ENCODE measurements around the gene BCL2L12. TPM values are rescaled to one million over a fixed set of nuclear protein-coding genes. Genes with fewer than 3 reads are reported as not detected.
"Not testable (repeated sequence)": the region's sequence is repeated elsewhere in the genome, so short reads cannot be mapped to it uniquely, and the experiment has no call there.

The BCL2L12 gene, protein sequence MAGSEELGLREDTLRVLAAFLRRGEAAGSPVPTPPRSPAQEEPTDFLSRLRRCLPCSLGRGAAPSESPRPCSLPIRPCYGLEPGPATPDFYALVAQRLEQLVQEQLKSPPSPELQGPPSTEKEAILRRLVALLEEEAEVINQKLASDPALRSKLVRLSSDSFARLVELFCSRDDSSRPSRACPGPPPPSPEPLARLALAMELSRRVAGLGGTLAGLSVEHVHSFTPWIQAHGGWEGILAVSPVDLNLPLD
- total RNA-seq, result 10 to 100 TPM; 22.5 to 24.0 TPM
- 10 to 100 TPM; 19.3 to 20.6 (median 19.6) TPM for polyA plus RNA-seq
- total RNA-seq, result 5.4 to 13.0 (median 9.8) reads per million in 6 experiments

GRCh38 chr19:49665351-49666119, at the start of gene BCL2L12, which contains the start of gene IRF3:
BCL2L12 (plus strand) TSS chr19:49665933; CDS start chr19:49666693, 760 bp downstream.
IRF3 (minus strand) TSS chr19:49665857; CDS start chr19:49664838, 1,019 bp downstream.
- peaks cover 0 to 20% (median 8%) of the 10 kb centered on the region in 3 donors for H3K36me3 Mint-ChIP-seq
- H3K27ac Mint-ChIP-seq, result peak within 1 kb of the TSS; percentile 94 to 100 (median 98)
- H3K9me3 Mint-ChIP-seq, result no peaks in the 10 kb centered on the region
- ATAC-seq (peak; percentile 81 to 86), DNase-seq (peak; percentile 99 to 100 (median 99))
- H3K27me3 Mint-ChIP-seq, result no peaks in the 10 kb centered on the region
- H3K4me3 Mint-ChIP-seq, result peak within 1 kb of the TSS; percentile 96 to 100 (median 99)
- POLR2A ChIA-PET, result interaction anchor here (0.6 to 5.6 kb wide), 14 partner anchors 10 to 672 kb away, joined by 3 to 98 read pairs (median 8); partner anchors contain the start of genes AKT1S1, CD37, GYS1 and NOSIP
- peaks cover 23 to 53% (median 42%) of the 10 kb centered on the region in 4 donors for H3K4me1 Mint-ChIP-seq

DNA sequence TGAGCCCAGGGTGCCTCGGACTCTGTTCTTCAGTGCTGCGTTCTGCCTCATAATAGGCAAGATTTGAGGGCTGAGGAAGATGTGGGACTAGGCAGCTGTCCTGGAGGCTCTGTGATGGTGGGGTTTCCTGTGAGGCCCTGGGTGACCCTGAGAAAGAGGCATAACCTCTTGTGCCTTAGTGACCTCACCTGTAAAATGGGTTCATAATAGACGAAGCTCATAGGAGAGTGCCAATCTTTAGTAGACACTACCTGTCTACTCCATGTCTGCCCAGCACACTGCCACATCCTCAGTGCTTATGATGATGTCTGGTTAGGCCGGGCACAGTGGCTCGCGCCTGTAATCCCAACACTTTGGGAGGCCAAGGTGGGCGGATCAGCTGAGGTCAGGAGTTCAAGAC, 49.2 kb upstream of the BCL2L12 start:
- POLR2A ChIA-PET, result interaction anchor here (1.9 kb wide), 1 partner anchor 14 kb away, joined by 5 read pairs; no protein-coding TSS in a partner anchor
- Mint-ChIP-seq H3K4me3 (no peak overlapping the region), H3K4me1 (peaks cover 9 to 22% (median 19%) of the 10 kb centered on the region in 4 donors), H3K9me3 (no peaks in the 10 kb centered on the region), H3K27me3 (peaks cover 0 to 2% (median 0%) of the 10 kb centered on the region in 5 donors), H3K27ac (peak overlapping the region in 1 of 10 donors; percentile 34), H3K36me3 (peaks cover 0 to 75% (median 24%) of the 10 kb centered on the region in 3 donors)
- DNase-seq (no peak), ATAC-seq (no peak)

GRCh38 chr19:49616945-49617344, 48.8 kb upstream of the BCL2L12 start:
- H3K36me3 Mint-ChIP-seq, result peaks cover 0 to 79% (median 27%) of the 10 kb centered on the region in 3 donors

DNA sequence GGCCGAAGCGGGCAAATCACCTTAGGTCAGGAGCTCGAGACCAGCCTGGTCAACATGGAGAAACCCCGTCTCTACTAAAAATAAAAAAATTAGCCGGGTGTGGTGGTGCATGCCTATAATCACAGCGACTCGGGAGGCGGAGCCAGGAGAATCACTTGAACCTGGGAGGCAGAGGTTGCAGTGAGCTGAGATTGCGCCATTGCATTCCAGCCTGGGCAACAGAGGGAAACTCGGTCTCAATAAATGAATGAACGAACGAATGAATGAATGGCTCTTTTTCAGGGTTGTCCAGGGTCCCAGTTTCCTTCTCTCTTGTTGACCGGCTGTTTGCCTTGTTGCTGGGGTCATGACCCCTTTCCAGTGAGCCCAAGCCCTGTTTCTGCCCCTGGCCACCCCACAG, 47.9 kb upstream of the BCL2L12 start:
- Mint-ChIP-seq H3K4me1 (peaks cover 7 to 17% (median 14%) of the 10 kb centered on the region in 4 donors), H3K36me3 (peaks cover 0 to 83% (median 29%) of the 10 kb centered on the region in 3 donors), H3K27ac (peak overlapping the region in 3 of 10 donors; percentile 25 to 36 (median 27))
- POLR2A ChIA-PET, result interaction anchor here (0.7 to 1.9 kb wide), 4 partner anchors 13 to 41 kb away, joined by 4 to 8 read pairs (median 4); no protein-coding TSS in a partner anchor
- ATAC-seq, H3K27me3 Mint-ChIP-seq, DNase-seq, H3K4me3 Mint-ChIP-seq, H3K9me3 Mint-ChIP-seq: not testable (repeated sequence)

More at GRCh38 chr19:49616945-49617344, 48.8 kb upstream of the BCL2L12 start:
- ATAC-seq, result no peak
- H3K27ac Mint-ChIP-seq, result peak overlapping the region in 2 of 10 donors; percentile 47 to 52
- H3K4me1 Mint-ChIP-seq, result peaks cover 10 to 22% (median 19%) of the 10 kb centered on the region in 4 donors
- POLR2A ChIA-PET, result interaction anchor here (1.1 to 1.9 kb wide), 3 partner anchors 14 to 42 kb away, joined by 4 to 8 read pairs (median 5); no protein-coding TSS in a partner anchor
- DNase-seq, result no peak
- H3K4me3 Mint-ChIP-seq, result no peak overlapping the region
- H3K9me3 Mint-ChIP-seq, result no peaks in the 10 kb centered on the region
- peaks cover 0 to 2% (median 0%) of the 10 kb centered on the region in 5 donors for H3K27me3 Mint-ChIP-seq

GRCh38 chr19:49624967-49625910, 40.5 kb upstream of the BCL2L12 start:
- DNase-seq (no peak), ATAC-seq (no peak)
- peaks cover 0 to 58% (median 9%) of the 10 kb centered on the region in 3 donors for H3K36me3 Mint-ChIP-seq
- H3K27ac Mint-ChIP-seq, result peak overlapping the region in 1 of 10 donors; percentile 67
- no peak overlapping the region for H3K4me3 Mint-ChIP-seq
- POLR2A ChIA-PET, result no interaction called here
- H3K9me3 Mint-ChIP-seq, result no peaks in the 10 kb centered on the region
- no peaks in the 10 kb centered on the region for H3K27me3 Mint-ChIP-seq
- peaks cover 0 to 6% (median 2%) of the 10 kb centered on the region in 4 donors for H3K4me1 Mint-ChIP-seq

DNA sequence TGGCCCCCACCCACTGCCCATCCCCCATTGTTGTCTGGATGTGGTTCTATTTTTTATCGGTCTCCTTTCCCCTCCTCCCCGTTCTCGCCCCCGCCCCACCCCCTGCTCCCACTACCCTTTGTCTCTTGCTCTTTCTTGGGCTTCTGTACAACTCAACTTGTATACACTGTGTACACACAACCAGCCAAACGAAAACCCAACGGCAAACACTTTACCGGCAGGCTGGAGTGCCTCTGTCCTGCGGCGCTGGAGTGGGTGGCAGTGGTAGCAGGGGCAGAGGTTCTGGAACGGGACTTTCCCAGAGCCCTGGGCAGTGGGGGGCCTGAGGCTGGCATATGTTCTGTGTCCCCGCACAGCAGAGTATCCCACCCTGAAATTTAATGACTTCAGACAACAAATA, 39.5 kb upstream of the BCL2L12 start:
- Mint-ChIP-seq H3K9me3 (no peaks in the 10 kb centered on the region), H3K4me3 (no peak overlapping the region), H3K36me3 (peaks cover 0 to 55% (median 9%) of the 10 kb centered on the region in 3 donors), H3K4me1 (peaks cover 0 to 7% (median 3%) of the 10 kb centered on the region in 4 donors), H3K27ac (no peak overlapping the region), H3K27me3 (no peaks in the 10 kb centered on the region)
- ATAC-seq, result no peak
- POLR2A ChIA-PET, result no interaction called here
- DNase-seq, result no peak

GRCh38 chr19:49629659-49630058, 36.1 kb upstream of the BCL2L12 start:
- peak overlapping the region in 1 of 10 donors; percentile 22 for H3K4me3 Mint-ChIP-seq
- DNase-seq, result no peak
- no peaks in the 10 kb centered on the region for H3K27me3 Mint-ChIP-seq
- H3K9me3 Mint-ChIP-seq, result no peaks in the 10 kb centered on the region
- no peak for ATAC-seq
- POLR2A ChIA-PET, result interaction anchor here (0.6 to 2.2 kb wide), 3 partner anchors 38 to 51 kb away, joined by 3 to 7 read pairs (median 4); no protein-coding TSS in a partner anchor
- H3K4me1 Mint-ChIP-seq, result peaks cover 0 to 5% (median 2%) of the 10 kb centered on the region in 4 donors
- peaks cover 0 to 27% (median 0%) of the 10 kb centered on the region in 3 donors for H3K36me3 Mint-ChIP-seq
- H3K27ac Mint-ChIP-seq, result peak overlapping the region in 6 of 10 donors; percentile 34 to 70 (median 44)

DNA sequence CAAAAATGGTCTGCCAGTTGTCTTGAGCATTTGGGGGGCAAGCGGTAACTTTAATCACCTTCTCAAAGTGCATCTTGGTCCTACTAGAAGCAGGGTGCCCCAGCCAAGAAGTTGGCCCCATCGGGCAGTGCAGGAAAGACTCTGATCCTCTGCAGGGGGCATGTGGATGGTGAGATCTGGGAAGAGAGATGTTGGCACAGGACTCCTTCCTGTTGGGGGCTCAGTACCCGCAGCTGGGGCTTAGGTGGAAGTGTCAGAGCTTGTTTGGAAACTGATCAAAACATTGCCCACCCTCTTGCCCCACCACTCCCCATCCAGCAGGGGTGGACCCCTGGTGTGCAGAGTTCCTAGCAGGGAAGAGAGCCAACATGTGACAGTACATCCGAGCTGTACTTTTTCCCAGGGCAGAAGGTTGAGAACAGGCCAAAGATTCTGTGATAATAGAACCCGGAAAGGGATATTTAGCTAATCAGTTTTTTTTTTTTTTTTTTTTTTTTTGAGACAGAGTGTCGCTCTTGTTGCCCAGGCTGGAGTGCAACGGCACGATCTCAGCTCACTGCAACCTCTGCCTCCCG, 34.6 kb upstream of the BCL2L12 start:
- no peaks in the 10 kb centered on the region for H3K27me3 Mint-ChIP-seq
- POLR2A ChIA-PET, result interaction anchor here (0.6 to 2.2 kb wide), 9 partner anchors 9 to 45 kb away, joined by 3 to 13 read pairs (median 4); partner anchors contain the start of genes PRMT1, RRAS and SCAF1
- H3K27ac Mint-ChIP-seq, result peak overlapping the region in 7 of 10 donors; percentile 15 to 78 (median 48)
- ATAC-seq (no peak), DNase-seq (no peak)
- peaks cover 0 to 18% (median 0%) of the 10 kb centered on the region in 3 donors for H3K36me3 Mint-ChIP-seq
- H3K4me3 Mint-ChIP-seq, result no peak overlapping the region
- peaks cover 0 to 8% (median 4%) of the 10 kb centered on the region in 4 donors for H3K4me1 Mint-ChIP-seq
- H3K9me3 Mint-ChIP-seq, result no peaks in the 10 kb centered on the region

DNA sequence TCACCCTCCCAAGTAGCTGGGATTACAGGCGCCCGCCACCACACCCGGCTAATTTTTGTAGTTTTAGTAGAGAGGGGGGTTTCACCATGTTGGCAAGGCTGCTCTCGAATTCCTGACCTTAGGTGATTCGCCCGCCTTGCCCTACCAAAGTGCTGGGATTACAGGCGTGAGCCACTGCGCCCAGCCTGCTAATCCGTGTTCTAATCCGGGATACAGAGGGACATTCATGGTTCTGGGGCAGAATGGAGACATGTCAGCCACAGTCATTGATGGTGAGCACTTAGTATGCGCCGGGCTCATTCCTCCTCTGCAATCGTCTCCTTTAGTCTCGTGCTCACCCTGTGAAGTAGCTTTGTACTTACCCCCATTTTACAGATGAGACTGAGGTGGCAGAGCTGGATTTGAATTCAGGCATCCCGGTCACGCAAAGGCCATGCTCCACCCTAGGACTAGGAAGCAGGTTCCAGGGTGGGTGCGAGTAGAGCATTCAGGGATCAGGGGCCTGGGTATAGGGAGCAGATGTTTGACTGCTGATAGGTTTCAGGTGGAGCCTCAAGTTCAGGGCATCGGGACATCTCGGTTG, 34.0 kb upstream of the BCL2L12 start:
- DNase-seq (no peak), ATAC-seq (no peak)
- no peaks in the 10 kb centered on the region for H3K27me3 Mint-ChIP-seq
- H3K27ac Mint-ChIP-seq, result peak overlapping the region in 4 of 10 donors; percentile 20 to 77 (median 46)
- no peak overlapping the region for H3K4me3 Mint-ChIP-seq
- H3K9me3 Mint-ChIP-seq, result no peaks in the 10 kb centered on the region
- POLR2A ChIA-PET, result interaction anchor here (1.0 to 2.1 kb wide), 5 partner anchors 8 to 45 kb away, joined by 3 to 13 read pairs (median 4); partner anchors contain the start of genes PRMT1, RRAS and SCAF1
- peaks cover 0 to 15% (median 0%) of the 10 kb centered on the region in 3 donors for H3K36me3 Mint-ChIP-seq
- H3K4me1 Mint-ChIP-seq, result peaks cover 0 to 8% (median 4%) of the 10 kb centered on the region in 4 donors

GRCh38 chr19:49632576-49632975, 33.2 kb upstream of the BCL2L12 start:
- H3K4me1 Mint-ChIP-seq, result peaks cover 0 to 9% (median 4%) of the 10 kb centered on the region in 4 donors
- H3K36me3 Mint-ChIP-seq, result peaks cover 0 to 8% (median 0%) of the 10 kb centered on the region in 3 donors
- DNase-seq (no peak), ATAC-seq (no peak)
- no peaks in the 10 kb centered on the region for H3K9me3 Mint-ChIP-seq
- H3K4me3 Mint-ChIP-seq, result no peak overlapping the region
- POLR2A ChIA-PET, result interaction anchor here (1.4 kb wide), 1 partner anchor 17 kb away, joined by 3 read pairs; no protein-coding TSS in a partner anchor
- no peaks in the 10 kb centered on the region for H3K27me3 Mint-ChIP-seq
- peak overlapping the region in 3 of 10 donors; percentile 20 to 70 (median 29) for H3K27ac Mint-ChIP-seq
